NCI-H2171 treated with DMSO at 0.1 percent for 48 hours (cell line): ENCODE results near the gene ZNF518A.

Experiments used
- DNase-seq: peaks from one replicate; lab custom pipeline; 2025; lab: John Stamatoyannopoulos, UW

Gene ZNF518A, protein sequence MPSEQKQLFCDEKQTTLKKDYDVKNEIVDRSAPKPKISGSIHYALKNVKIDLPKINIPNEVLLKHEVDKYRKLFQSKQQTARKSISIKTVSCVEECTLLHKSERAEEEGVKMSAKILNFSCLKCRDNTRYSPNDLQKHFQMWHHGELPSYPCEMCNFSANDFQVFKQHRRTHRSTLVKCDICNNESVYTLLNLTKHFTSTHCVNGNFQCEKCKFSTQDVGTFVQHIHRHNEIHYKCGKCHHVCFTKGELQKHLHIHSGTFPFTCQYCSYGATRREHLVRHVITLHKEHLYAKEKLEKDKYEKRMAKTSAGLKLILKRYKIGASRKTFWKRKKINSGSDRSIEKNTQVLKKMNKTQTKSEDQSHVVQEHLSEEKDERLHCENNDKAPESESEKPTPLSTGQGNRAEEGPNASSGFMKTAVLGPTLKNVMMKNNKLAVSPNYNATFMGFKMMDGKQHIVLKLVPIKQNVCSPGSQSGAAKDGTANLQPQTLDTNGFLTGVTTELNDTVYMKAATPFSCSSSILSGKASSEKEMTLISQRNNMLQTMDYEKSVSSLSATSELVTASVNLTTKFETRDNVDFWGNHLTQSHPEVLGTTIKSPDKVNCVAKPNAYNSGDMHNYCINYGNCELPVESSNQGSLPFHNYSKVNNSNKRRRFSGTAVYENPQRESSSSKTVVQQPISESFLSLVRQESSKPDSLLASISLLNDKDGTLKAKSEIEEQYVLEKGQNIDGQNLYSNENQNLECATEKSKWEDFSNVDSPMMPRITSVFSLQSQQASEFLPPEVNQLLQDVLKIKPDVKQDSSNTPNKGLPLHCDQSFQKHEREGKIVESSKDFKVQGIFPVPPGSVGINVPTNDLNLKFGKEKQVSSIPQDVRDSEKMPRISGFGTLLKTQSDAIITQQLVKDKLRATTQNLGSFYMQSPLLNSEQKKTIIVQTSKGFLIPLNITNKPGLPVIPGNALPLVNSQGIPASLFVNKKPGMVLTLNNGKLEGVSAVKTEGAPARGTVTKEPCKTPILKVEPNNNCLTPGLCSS (N-terminal part only)

DNA sequence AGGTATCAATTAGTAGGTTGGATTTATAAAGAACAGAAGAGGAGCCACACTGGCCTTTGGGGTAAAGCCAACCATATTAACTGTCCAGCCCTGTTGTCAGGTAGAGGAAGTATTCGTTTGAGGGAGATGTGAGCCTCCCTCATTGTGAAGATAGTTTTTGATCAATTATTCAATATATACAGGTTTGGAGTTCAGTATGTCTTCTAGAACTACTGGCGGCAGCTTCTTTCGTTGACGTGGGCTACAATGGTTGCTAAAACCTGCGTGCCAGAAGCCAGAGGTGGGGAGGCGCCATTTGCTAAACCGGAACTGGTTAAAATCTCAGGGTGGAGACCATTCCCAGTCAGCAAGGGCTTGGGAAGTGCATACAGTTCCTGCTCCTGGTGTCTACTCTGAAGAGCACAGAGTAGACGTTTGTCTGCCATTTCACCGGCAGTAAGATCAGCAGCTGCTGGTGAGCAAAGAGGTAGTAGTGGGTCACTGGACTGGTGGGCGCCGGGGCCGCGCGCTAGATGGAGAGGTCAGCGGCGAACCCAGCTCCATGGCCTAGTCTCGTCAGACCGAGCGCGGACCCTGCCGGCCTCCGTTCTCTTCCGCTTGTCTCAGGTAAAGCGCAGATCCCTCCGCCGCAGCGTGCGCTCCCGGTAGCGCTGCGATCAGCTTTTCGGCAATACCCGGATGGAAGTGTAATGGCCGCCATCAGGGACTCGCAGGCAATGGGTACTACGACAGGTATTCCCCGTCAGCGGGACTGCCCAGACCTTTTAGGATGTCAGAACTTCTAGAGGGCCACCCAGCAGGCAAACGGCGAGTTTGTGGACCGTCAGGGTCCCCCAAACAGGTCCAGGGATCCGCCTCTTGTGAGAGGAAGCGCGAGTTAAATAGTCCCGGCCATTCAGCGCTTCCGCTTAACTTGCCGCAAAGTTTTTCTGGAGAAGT lies at the start of gene ZNF518A:
ZNF518A (plus strand) TSS at position 911 of the 939 bp plus-strand sequence. CDS start 26,026 bp downstream, outside the sequence.
- DNase-seq: peak; percentile 89

DNA sequence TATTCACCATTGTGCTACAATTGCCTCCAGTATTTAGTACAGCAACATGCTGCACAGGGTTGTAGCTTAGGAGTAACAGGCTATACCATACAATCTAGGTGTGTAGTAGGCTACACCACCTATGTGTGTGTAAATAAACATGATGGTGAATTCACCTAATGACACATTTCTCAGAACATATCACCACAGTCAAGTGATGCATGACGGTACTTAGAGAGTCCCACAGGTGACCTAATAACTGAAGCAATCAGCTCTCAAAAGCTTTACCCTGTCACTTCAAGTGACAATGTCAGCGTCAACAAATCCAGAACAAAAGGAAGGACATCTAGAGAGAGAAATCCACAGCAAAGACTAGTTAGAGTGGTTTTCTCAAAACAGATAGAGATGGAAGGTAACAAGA lies 47.9 kb upstream of the ZNF518A start:
- DNase-seq: no peak

DNA sequence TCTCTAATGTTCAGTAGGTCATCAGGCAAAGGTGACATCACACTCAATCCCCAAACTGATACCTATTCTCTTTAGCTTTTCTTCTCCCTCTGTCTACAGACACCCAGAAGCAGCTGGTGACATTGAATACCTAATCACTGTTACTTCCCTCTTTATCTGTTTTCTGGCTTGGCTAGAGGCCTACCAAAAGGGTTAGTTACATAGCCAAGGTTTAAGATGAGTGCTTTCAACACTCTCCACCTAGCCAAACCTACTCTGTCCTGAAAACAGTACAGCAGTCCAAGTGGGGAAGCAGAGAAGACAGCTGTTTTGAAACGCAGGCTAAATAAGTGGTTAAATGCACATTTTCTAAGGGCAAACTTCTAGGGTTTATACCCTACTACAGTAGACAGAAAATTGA lies 47.3 kb upstream of the ZNF518A start:
- DNase-seq: no peak

DNA sequence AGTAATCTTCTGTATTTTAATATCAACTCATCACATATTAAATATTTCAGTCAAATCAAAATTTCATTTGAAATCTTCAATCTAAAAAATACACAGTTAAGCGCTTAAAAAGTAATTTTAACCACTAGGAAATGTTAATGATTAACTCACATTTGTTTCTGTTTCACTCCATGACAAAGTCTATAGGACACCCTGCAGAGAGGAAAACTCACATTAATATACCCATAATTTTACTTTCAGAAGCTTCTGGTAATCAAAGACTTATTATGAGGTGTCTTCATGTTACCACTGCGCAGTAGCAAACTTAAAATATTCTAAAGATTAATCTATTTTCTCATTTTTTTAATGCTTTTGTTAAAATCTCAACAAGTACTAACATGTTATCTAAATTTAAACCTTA lies 41.0 kb upstream of the ZNF518A start:
- DNase-seq: no peak

DNA sequence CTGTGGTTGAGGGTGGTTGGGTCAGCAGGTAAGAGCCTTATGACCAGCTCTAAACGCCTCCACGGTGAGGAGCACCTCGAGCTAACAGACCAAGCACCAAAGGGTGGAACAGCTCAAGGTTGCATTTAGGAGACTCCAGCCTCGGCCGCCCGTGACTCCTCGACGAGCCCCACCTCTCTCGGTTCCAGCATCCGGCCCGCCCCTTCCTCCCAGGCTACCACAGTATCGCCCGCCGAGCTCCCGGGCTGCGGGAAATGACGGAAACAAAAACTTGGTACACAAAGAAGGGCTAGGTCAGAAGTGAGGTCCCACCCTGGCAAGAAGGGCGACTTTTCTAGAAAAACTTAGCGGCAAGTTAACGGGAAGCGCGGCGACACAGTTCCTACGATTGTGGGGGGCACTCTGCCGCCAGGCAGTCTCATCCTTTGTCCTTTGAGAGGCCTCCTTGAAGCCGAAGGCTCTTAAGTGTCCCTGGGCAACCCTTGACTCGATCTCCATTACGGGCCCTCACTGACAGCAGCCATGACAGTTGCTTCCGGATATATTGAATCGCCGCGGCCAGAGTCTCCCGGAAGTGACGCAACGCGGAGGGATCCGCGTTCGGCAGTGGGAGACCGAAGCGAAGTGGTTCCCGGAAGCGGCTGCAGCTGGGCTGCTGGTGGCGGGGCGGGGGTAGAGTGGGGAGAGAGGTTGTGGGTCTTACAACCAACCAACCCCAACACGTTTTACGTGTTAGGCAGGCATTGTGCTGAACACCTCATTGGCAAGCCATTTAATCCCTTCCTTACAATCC lies 40.2 kb upstream of the ZNF518A start:
- peak; percentile 87 for DNase-seq

DNA sequence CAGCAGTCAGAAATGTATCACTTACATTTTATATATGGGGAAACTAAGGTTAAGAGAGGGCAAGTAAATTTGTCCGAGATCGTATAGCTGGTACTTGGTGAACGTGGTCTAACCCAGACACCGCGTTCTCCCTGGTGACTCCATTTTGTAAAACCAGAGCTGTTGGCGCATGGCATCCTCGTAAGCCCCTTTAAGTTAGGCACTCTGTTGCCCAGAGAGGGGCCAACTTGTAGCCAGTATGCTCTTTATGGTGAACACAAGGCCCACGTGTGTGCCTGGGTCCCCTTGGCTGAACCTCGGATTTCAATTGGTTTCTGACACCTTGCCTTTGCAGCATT lies 39.7 kb upstream of the ZNF518A start:
- no peak for DNase-seq

DNA sequence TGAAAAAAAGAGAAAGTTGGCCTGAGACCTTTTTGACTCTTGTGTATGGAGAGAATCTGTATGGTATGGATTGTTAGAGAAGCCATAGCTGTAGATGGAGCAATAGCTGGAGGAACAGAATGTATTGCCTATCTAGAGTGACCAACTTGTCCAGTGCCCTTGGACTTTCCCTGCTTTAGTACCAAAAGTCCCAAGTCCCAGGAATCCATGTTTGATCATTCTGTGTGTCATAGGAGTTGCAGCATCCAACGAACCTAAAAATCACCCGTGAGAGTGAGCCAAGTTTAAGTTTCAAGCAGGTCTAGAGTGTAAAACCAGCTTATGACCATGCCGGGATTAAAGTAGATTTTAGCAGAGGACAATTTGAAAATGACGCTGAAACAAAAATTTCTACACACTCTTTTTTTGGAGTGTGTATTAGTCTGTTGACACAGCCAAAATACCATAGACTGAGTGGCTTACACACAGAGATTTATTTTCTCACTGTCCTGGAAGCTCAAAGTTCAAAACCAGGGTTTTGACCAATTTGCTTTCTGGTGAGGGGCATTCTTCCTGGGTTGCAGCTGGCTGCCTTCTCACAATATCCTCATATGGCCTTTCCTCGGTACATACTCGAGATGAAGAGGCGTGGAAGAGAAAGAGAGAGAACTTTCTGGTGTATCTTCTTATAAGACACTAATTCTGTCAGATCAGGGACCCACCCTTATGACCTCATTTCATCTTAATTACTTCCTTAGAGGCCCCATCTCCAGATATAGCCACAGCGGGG lies 36.9 kb upstream of the ZNF518A start:
- DNase-seq: no peak

DNA sequence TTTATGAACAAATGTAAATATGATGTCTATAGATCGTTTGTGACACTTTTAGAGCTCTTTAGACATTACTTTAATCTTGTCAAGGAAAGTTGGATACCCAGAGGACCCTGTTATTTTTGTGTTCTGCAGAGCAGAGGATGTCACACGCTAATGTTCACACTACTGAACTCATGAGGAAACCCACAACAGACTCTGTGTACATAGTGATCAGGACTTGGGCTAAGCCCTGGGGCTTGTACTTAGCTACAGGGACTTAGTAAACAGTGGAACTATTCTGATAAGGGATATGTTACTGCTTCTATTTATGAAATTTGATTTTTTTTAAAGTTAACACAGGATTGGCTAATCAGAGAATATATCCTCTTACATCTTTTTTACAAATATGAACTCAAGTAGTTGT lies 36.1 kb upstream of the ZNF518A start:
- no peak for DNase-seq

DNA sequence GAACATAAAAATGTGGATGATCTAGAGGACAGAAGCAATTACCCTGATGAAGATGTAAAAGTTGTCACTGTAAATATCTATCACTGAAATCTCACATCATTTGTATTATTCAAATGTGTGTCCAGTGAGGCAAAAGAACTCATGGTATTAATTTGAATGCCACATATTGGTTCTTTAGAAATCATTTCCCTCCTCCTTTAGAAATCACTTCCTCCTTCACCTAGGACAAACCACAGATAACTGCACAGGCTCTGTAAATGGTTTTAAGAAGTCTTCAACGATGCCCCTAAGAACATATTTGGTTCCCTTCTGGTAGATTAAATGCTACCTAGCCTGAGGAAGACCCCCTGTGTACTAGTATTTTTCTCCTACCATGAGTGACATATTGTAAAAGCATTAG lies 33.1 kb upstream of the ZNF518A start:
- DNase-seq: no peak

DNA sequence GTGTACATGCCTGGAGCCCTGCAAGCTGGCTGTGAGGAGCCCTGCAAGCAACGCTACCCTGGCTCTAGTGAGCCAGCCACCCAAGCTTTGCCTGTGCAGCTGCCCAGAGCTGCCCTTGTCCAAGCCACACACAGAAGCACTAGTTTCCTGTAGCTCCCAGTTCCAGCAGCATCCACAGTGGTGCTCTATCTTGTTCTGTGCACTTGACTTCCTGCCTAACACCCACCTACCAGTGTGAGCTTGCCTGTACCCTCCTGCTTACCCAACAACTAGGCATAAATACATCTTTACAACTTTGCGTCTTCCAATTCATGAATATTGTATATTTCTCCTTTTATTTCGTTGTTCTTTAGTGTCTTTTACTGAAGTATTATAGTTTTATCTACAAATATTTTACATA lies 32.2 kb upstream of the ZNF518A start:
- DNase-seq: no peak

DNA sequence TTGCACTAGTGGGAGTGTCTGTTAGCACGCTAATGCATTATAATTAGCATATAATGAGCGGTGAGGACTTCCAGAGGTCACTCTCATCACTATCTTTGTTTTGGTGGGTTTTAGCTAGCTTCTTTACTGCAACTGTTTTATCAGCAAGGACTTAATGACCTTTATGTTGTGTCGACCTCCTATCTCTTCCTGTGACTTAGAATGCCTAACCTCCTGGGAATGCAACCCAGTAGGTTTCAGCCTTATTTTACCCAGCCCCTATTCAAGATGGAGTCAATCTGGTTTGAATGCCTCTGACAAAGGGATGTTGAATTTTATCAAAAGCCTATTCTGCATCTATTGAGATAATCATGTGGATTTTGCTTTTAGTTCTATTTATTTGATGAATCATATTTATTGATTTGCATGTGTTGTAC lies 22.5 kb upstream of the ZNF518A start:
- DNase-seq: no peak

DNA sequence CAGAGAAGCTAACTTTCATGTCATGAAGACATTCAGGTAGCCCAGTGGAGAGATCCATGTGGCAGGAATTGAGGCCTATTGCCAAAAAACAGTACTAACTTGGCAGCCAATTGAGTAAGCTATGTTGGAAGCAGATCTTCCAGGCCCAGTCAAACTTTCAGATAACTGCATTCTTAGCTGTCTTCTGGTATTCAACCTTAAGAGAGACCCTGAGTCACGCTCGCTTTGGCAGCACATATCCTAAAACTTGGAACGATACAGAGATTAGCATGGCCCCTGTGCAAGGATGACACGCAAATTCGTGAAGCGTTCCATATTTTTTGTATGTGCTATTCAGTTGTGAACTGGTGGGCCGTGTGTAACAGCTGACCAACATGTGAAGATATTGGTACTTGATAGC lies 17.6 kb upstream of the ZNF518A start:
- no peak for DNase-seq

DNA sequence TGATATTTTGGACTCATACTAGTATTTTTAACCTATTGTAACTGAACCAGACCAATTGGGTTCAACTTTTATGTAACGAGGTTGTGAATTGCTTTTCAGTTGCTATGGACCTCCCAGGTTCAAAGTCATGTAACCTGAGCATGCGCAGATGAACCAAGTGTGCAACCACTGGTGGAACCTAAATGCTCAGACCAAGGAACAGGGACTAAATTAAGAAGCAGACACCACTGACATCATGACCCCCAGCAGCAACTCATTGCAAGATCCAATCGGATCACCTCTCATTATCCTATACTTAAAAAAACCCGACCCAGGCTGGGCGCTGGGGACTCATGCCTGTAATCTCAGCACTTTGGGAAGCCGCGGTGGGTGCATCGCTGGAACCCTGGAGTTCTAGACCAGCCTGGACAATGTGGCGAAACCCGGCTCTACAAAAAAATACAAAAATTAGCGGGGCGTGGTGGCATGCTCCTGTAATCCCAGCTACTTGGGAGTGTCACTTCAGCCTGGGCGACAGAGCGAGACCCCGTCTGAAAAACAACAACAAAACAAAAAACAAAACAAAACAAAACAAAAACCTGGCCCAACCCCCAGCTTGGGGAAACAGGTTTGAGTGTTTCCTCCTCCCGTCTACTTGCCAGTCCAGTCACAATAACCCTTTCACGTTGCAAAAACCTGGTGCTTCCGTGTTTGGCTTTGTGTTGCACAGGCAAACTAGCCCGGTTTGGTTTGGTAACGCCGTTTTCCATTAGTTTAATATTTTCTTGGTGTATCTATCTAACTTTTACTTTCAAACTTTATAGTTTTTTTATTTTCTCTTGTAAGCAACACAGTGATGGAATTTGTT lies 11.3 kb upstream of the ZNF518A start:
- no peak for DNase-seq

DNA sequence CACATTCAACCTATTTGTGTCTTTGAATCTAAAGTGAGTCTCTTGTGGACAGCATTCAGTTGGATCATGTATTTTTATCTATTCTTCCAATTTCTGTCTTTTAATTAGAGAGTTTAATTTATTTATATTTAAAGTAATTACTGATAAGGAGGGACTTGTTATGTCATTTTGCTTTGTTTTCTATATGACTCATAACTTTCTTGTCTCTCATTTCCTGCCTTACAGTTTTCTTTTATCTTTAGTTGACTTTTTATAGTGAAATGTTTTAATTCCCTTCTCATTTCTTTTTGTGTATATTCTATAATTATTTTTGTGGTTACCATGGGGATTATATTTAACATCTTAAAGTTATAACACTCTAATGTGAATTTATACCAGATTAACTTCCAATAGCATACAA lies 7.3 kb upstream of the ZNF518A start:
- DNase-seq: no peak

DNA sequence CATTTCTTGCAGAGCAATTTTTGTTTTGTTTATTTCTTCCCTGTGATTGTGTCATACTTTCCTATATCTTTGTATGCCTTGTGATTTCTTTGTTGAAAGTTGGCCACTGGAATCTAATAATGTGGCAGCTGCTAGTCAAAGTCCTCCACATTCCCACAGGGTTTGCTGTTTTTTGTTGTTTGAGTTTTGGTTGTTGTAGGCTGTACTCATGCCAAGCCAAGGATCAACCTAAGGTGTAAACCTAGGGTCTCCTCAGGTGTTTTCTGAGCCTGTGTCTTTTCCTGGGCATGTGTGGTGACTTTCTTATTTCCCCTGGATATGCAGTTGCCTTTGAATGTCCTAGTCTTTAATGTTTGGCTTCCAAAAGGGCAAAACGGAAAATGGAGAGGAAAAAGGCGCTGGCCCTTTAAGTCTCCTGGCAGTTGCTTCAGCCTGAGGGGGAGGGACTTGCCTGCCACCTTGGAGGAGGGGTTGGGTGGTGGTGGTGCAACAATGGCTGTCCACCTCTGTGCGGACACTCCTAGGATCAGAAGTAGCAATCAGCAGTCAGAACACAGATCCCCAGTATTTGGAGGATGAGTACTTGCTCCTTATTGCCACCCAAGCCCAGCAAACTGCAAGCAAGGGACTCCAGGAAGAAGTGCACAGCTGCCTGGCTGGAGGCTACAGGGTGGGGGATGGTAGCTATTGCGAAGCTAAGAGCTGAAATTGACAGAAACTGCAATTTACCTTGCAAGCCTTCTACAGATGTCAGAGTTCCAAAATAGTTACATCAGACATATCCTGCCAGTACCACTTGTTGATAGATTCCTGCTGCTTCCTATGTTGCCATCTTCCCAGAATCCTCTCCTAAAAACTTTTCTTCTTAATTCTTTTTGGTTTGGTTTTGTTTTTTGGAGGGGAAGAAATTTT lies 5.6 kb upstream of the ZNF518A start:
- no peak for DNase-seq

DNA sequence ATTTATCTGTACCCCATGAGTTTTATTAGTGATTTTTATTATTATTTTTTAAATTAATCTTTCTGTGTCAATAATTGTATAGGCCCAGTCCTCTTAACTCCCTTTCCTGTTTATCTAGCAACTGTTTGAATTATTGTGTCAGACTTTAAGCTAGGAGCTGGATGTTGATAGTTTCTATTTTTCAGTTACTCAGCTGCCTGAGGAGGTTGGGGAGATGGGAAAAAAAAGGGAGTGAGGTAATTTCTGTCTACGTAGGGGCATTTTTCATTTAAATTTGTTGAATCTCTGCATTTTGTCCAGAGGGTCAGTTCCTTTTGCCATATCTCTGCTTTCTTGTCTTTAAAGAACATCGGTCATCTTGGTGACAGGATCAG lies 5.0 kb upstream of the ZNF518A start:
- DNase-seq: no peak

DNA sequence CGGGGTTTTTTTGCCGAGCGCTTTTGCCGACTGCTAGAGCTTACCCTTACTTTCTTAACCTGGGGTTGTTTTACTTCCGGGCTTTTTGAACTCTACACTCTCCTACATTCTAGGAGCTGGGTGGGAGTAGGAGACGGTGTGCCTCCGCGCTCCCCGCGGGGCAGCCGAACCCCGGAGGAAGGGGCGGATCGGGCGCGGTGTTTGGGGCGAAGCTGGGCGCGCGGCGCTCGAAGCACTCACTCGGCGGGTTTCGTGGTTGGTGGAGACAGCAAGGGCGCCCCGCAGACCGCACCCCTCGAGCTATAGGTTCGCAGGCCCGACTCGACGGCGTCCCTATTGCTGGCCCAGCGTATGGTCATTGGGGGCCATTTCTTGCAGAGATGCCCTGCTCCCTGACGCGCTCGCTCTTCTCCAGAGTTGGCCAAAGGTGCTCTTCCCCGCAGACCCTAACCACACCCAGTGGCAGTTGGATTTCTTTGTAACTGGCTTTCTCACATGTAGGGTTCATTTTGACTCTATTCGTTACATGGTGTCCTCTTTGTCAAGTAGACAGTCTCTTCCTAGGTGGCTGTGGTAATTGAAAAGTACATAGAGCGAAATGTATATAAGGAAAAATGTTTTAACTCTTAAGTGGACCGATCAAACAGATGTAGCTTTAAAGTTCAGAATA lies 364 bp downstream of the ZNF518A start:
- peak; percentile 79 for DNase-seq

DNA sequence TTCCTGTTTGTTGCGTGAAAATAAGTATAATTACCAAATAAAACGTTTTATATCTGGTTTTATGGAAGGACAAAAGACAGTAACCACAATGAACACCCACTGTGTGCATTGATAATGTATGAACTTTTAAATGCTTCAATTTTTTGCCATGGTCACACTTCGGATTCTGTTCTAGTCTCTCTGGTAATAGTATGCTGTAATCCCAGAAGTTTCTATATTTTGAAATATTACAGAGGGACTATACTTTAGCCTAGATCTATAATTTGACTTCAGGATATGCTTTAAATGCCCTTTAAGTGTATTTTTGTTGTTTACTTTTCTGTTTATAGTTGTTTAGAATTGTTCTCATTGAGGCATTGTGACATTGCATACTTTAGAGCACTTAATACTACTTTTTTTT lies 1.5 kb downstream of the ZNF518A start:
- no peak for DNase-seq
